Astrocyte (in vitro differentiated cells and primary cell): ENCODE results near the gene RALGDS. TPM values are rescaled to one million over a fixed set of nuclear protein-coding genes. Genes with fewer than 3 reads are reported as not detected.

Experiments
- DNase-seq: peaks from one replicate; pipeline ENCODE4 v3.0.0-alpha.2; 2010; ENCODE audit warnings: low read depth
- FAIRE-seq: peaks from 2 replicates; lab custom pipeline; 2011; peaks lifted over from hg19 to GRCh38; lab: Jason Lieb, UNC
- H2AFZ ChIP-seq: 2 replicates; pipeline ENCODE4 v1.6.0; 2012; ENCODE audit warnings: low read depth, low read length, inconsistent platforms
- H3K27ac ChIP-seq: 2 replicates; pipeline ENCODE4 v1.5.1; 2011; ENCODE audit warnings: low read depth, low read length, inconsistent platforms
- H3K27me3 ChIP-seq: 2 replicates; pipeline ENCODE4 v1.6.0; 2011; ENCODE audit warnings: low read length, inconsistent platforms; ENCODE audit not compliant: insufficient read depth
- H3K36me3 ChIP-seq: 2 replicates; pipeline ENCODE4 v1.5.1; 2011; ENCODE audit warnings: low read length, inconsistent platforms; ENCODE audit not compliant: insufficient read depth
- H3K4me1 ChIP-seq: 2 replicates; pipeline ENCODE4 v1.5.1; 2011; ENCODE audit warnings: low read length, inconsistent platforms; ENCODE audit not compliant: insufficient read depth
- H3K4me2 ChIP-seq: 2 replicates; pipeline ENCODE4 v1.6.0; 2012; ENCODE audit warnings: low read length, inconsistent platforms
- H3K4me3 ChIP-seq: 2 replicates; pipeline ENCODE4 v1.5.1; 2011; ENCODE audit warnings: low read depth, mild to moderate bottlenecking, low read length, inconsistent platforms; ENCODE audit not compliant: insufficient read depth
- H3K79me2 ChIP-seq: 2 replicates; pipeline ENCODE4 v1.6.0; 2012; ENCODE audit warnings: mild to moderate bottlenecking, low read length, inconsistent platforms; ENCODE audit not compliant: insufficient read depth
- H3K9ac ChIP-seq: 2 replicates; pipeline ENCODE4 v1.6.0; 2012; ENCODE audit warnings: mild to moderate bottlenecking, low read length, inconsistent platforms
- H3K9me3 ChIP-seq: 2 replicates; pipeline ENCODE4 v1.5.1; 2012; ENCODE audit warnings: low read depth, mild to moderate bottlenecking, low read length, inconsistent platforms; ENCODE audit not compliant: insufficient read depth
- H4K20me1 ChIP-seq: 2 replicates; pipeline ENCODE4 v1.6.0; 2012; ENCODE audit warnings: low read length, inconsistent platforms; ENCODE audit not compliant: insufficient read depth
- H3K27ac Mint-ChIP-seq: one replicate; pipeline ENCODE4 v1.8.0; 2021; ENCODE audit warnings: mild to moderate bottlenecking, mixed read lengths; ENCODE audit not compliant: unreplicated experiment
- H3K27me3 Mint-ChIP-seq: one replicate; pipeline ENCODE4 v1.8.0; 2021; ENCODE audit warnings: low read depth, mixed read lengths; ENCODE audit not compliant: unreplicated experiment
- H3K36me3 Mint-ChIP-seq: one replicate; pipeline ENCODE4 v1.8.0; 2021; ENCODE audit warnings: low read depth, mixed read lengths; ENCODE audit not compliant: unreplicated experiment
- H3K4me1 Mint-ChIP-seq: one replicate; pipeline ENCODE4 v1.8.0; 2021; ENCODE audit warnings: low read depth, mixed read lengths; ENCODE audit not compliant: unreplicated experiment
- H3K4me3 Mint-ChIP-seq: one replicate; pipeline ENCODE4 v1.8.0; 2021; ENCODE audit warnings: mild to moderate bottlenecking, moderate library complexity, mixed read lengths; ENCODE audit not compliant: unreplicated experiment
- H3K9me3 Mint-ChIP-seq: one replicate; pipeline ENCODE4 v1.8.0; 2021; ENCODE audit warnings: mild to moderate bottlenecking, mixed read lengths; ENCODE audit not compliant: unreplicated experiment
- CTCF ChIP-seq: IDR thresholded peaks from 2 replicates; pipeline ENCODE4 v1.5.1; 2011; ENCODE audit warnings: low read depth, mild to moderate bottlenecking, inconsistent platforms, low read length, moderate library complexity; ENCODE audit not compliant: insufficient read depth
- EZH2 ChIP-seq: IDR thresholded peaks from 2 replicates; pipeline ENCODE4 v1.6.1; 2012; ENCODE audit warnings: mild to moderate bottlenecking, low read length, inconsistent platforms; ENCODE audit not compliant: insufficient read depth
- total RNA-seq: library from RNA; stranded (reverse); gene quantifications from 2 replicates; pipeline ENCODE4 v1.2.1, GENCODE V29; 2021

The RALGDS gene
- total RNA-seq, 1 donor from 2014 or later = 46.6 TPM

- peak overlapping the region; percentile 70 for H3K27ac Mint-ChIP-seq
- Histone ChIP-seq H3K79me2 (no peaks in the 10 kb centered on the region), H3K9me3 (no peaks in the 10 kb centered on the region), H4K20me1 (peaks cover 3% of the 10 kb centered on the region), H3K4me2 (peak overlapping the region; percentile 63), H3K27me3 (peaks cover 23% of the 10 kb centered on the region), H3K9ac (no peak overlapping the region), H3K36me3 (no peaks in the 10 kb centered on the region), H3K27ac (no peak overlapping the region), H2AFZ (no peak overlapping the region), H3K4me3 (no peak overlapping the region), H3K4me1 (peaks cover 16% of the 10 kb centered on the region)
- no peaks in the 10 kb centered on the region for H3K27me3 Mint-ChIP-seq
- H3K4me1 Mint-ChIP-seq = peaks cover 40% of the 10 kb centered on the region
- H3K9me3 Mint-ChIP-seq = no peaks in the 10 kb centered on the region
- FAIRE-seq = peak; percentile 93
- H3K36me3 Mint-ChIP-seq = peaks cover 4% of the 10 kb centered on the region
- DNase-seq = peak; percentile 92
- H3K4me3 Mint-ChIP-seq = no peak overlapping the region
- no peak for TF ChIP-seq CTCF
Measured at GRCh38 chr9:133075925-133076630, 45.0 kb downstream of the RALGDS start.

DNA sequence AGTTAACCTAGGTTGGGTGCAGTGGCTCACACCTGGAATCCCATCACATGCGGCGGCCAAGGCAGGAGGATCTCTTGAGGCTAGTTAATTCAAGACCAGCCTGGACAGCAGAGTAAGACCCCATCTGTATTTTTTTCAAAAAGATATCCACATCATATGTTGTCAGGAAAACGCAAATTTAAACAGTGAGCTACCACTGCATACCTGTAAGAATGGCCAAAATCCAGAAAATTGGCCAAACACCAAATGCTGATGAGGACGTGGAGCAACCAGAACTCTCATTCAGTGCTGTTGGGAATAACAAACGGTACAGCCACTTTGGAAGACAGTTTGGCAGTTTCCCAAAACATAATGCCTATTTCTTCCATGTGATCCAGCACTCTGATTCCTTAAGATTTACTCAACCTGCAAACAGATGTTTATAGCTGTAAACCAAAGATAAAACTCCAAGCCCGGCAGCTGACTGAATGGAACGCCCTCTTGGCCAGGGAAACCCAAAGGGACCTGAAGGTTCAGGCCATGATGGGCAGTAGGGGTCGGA, 46.9 kb downstream of the RALGDS start:
- H3K4me2 ChIP-seq = no peak overlapping the region
- TF ChIP-seq EZH2 = no peak
- no peak for TF ChIP-seq CTCF
- H3K4me3 ChIP-seq = no peak overlapping the region
- H3K79me2 ChIP-seq = no peaks in the 10 kb centered on the region
- Mint-ChIP-seq H3K4me1 (peaks cover 34% of the 10 kb centered on the region), H3K9me3 (no peaks in the 10 kb centered on the region), H3K27ac (no peak overlapping the region), H3K27me3 (no peaks in the 10 kb centered on the region), H3K36me3 (peaks cover 10% of the 10 kb centered on the region), H3K4me3 (no peak overlapping the region)
- H3K4me1 ChIP-seq = peaks cover 16% of the 10 kb centered on the region
- H3K27ac ChIP-seq = no peak overlapping the region
- DNase-seq = peak; percentile 43
- H3K9ac ChIP-seq = no peak overlapping the region
- peaks cover 13% of the 10 kb centered on the region for H3K27me3 ChIP-seq
- H3K9me3 ChIP-seq = no peaks in the 10 kb centered on the region
- no peaks in the 10 kb centered on the region for H3K36me3 ChIP-seq
- peaks cover 3% of the 10 kb centered on the region for H4K20me1 ChIP-seq
- no peak overlapping the region for H2AFZ ChIP-seq
- no peak for FAIRE-seq
